ENCODE measurements around the gene CFAP68. TPM values are rescaled to one million over a fixed set of nuclear protein-coding genes. Genes with fewer than 3 reads are reported as not detected.

Gene CFAP68
- total RNA-seq, 4 donors from 2014 or later = 12.7 to 28.8 (median 17.7) TPM

- Histone ChIP-seq H3K4me3 (no peak overlapping the region), H3K36me3 (peaks cover 5 to 99% (median 14%) of the 10 kb centered on the region in 3 donors), H3K27ac (no peak overlapping the region), H3K27me3 (no peaks in the 10 kb centered on the region), H3K4me1 (no peaks in the 10 kb centered on the region), H3K9me3 (no peaks in the 10 kb centered on the region)
- WGBS, 2 donors = 93 to 97% methylated on average over 3 of the region's 3 CpGs
- TF ChIP-seq CTCF (IDR thresholded peaks at IDR 0.05) = no peak
- no peak for TF ChIP-seq POLR2A (IDR thresholded peaks at IDR 0.05)
- no peak for DNase-seq
- intact Hi-C loops (cut with DNase I) = no loop called here
Observed at GRCh38 chr11:111860257-111860656, 19.1 kb upstream of the CFAP68 start.

DNA sequence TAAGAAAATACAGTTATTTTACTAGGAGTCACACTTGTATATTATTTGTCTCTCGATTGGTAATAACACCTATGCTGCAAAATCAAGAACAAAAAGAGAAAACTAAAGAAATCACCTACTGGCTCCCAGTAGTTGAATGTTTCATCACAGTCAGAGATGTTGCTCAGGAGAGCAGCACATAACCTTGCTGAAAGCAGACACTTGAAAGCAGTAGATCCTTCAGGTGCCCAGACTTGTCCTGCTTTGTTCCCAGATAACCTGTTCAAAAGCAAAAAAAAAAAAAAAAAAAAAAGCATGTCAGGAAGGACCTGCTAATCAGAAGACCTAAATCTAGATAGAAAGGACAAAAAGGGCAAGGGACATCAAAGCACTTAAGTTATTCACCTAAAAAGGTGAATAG is 9.2 kb upstream of the CFAP68 start:
- WGBS, 2 donors = 31 to 56% methylated on average over 1 of the region's 1 CpG
- intact Hi-C loops (cut with DNase I) = loop anchor here (10.0 kb wide), 1 partner anchor 55 kb away; no protein-coding TSS in a partner anchor
- Histone ChIP-seq H3K4me3 (peak overlapping the region in 1 of 4 donors; percentile 84), H3K9me3 (no peaks in the 10 kb centered on the region), H3K4me1 (peaks cover 6 to 22% (median 13%) of the 10 kb centered on the region in 3 donors), H3K27me3 (no peaks in the 10 kb centered on the region), H3K27ac (peak overlapping the region in 2 of 4 donors; percentile 94 to 95), H3K36me3 (peaks cover 0 to 44% (median 6%) of the 10 kb centered on the region in 3 donors)
- no peak for DNase-seq
- TF ChIP-seq POLR2A (IDR thresholded peaks at IDR 0.05) = no peak
- no peak for TF ChIP-seq CTCF (IDR thresholded peaks at IDR 0.05)

DNA sequence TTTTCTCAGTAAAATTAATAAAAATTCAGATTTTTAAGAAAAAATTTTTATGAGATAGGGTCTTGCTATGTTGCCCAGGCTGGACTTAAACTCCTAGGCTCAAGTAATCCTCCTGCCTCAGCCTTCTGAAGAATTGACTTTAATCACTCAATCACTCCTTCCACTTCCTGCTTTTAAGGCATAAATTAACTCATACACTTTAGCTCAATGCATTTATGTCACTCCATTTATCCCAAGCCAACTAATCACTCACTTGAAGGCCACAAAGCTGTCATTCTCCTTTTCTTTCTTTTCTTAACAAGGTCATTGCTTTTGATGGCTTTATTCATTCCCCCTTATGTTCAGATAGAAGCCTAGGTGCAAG is 8.8 kb upstream of the CFAP68 start:
- peak overlapping the region; percentile 80 to 86 (median 84) for H3K4me3 ChIP-seq
- TF ChIP-seq CTCF (IDR thresholded peaks at IDR 0.05) (no peak), POLR2A (IDR thresholded peaks at IDR 0.05) (no peak)
- peaks cover 6 to 22% (median 13%) of the 10 kb centered on the region in 3 donors for H3K4me1 ChIP-seq
- intact Hi-C loops (cut with DNase I) = loop anchor here (10.0 kb wide), 1 partner anchor 54 kb away; no protein-coding TSS in a partner anchor
- H3K27ac ChIP-seq = peak overlapping the region; percentile 91 to 95 (median 92)
- H3K36me3 ChIP-seq = peaks cover 0 to 44% (median 6%) of the 10 kb centered on the region in 3 donors
- DNase-seq = no peak
- H3K9me3 ChIP-seq = no peaks in the 10 kb centered on the region
- no peaks in the 10 kb centered on the region for H3K27me3 ChIP-seq

DNA sequence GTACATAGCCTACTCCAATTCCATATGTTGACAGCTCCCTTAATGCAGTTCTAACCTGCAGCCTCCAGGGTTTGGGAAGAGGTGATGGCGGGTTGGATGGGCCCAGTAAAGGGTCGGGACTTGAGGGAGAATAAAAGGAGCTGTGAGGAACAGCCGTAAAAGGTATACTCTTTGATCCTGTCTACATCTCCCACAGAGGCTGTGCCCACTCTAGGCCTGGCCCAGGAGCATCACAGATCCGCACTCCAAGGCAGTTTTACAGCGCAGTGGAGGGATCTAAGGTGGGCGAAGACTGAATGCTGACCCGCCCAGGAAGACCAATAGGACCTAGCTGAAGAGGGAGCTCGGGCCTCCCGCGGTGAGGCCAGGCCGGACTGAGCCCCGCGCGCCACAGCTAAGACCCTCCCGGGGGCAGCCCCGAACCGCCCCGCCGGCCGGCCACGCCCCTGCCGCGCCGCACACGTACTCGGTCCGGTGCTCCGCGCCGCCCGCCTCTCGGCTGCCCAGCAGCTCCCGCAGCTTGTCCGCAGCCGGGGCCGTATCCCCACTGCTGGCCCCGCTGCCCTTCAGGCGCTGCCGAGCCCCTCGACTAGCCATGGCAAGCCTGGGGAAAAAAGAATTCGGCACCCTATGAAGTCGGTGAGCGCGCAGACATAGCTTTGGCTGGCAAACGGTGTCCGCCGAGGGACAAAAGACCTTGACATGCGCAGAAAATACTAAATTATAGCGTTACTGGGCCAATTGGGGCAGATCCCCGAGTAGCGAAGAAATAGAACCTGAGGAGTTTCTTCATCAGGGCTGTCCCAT is 8.3 kb upstream of the CFAP68 start, which contains the start of gene ALG9:
Gene ALG9, minus strand, starts transcription at position 696 of the 807 bp plus-strand sequence. Its CDS starts 99 bp downstream, at position 597.
- H3K9me3 ChIP-seq = no peaks in the 10 kb centered on the region
- intact Hi-C loops (cut with DNase I) = loop anchor here (10.0 kb wide), 1 partner anchor 54 kb away; no protein-coding TSS in a partner anchor
- no peaks in the 10 kb centered on the region for H3K27me3 ChIP-seq
- peaks cover 6 to 22% (median 13%) of the 10 kb centered on the region in 3 donors for H3K4me1 ChIP-seq
- H3K4me3 ChIP-seq = peak within 1 kb of the TSS; percentile 80 to 86 (median 84)
- peak in 5 of 6 experiments; percentile 25 to 65 (median 43) for TF ChIP-seq CTCF (IDR thresholded peaks at IDR 0.05)
- TF ChIP-seq POLR2A (IDR thresholded peaks at IDR 0.05) = peak in 1 of 4 donors; percentile 44
- H3K36me3 ChIP-seq = peaks cover 0 to 44% (median 6%) of the 10 kb centered on the region in 3 donors
- H3K27ac ChIP-seq = peak within 1 kb of the TSS; percentile 91 to 95 (median 92)
- no peak for DNase-seq
- WGBS, 2 donors = 0% methylated on average over 4 to 11 of the region's 51 CpGs

- WGBS, 2 donors = 46 to 57% methylated on average over 5 of the region's 5 CpGs
- intact Hi-C loops (cut with DNase I) = loop anchor here (10.0 kb wide), 1 partner anchor 53 kb away; no protein-coding TSS in a partner anchor
- DNase-seq = no peak
- Histone ChIP-seq H3K9me3 (no peaks in the 10 kb centered on the region), H3K4me3 (peak overlapping the region; percentile 80 to 86 (median 84)), H3K4me1 (peaks cover 6 to 22% (median 13%) of the 10 kb centered on the region in 3 donors), H3K27me3 (no peaks in the 10 kb centered on the region), H3K36me3 (peaks cover 0 to 44% (median 0%) of the 10 kb centered on the region in 3 donors), H3K27ac (peak overlapping the region; percentile 91 to 95 (median 92))
- TF ChIP-seq CTCF (IDR thresholded peaks at IDR 0.05) = no peak
- no peak for TF ChIP-seq POLR2A (IDR thresholded peaks at IDR 0.05)
Observed at GRCh38 chr11:111871693-111872161, 7.6 kb upstream of the CFAP68 start.

Data from esophagus squamous epithelium (tissue), 5 donors.